Neural cell (in vitro differentiated cells): ENCODE data around the gene CLEC16A. TPM values are rescaled to one million over a fixed set of nuclear protein-coding genes. Genes with fewer than 3 reads are reported as not detected.

Experiments
- H2AFZ ChIP-seq: fragments of 200-600, 300-800 bp; sonication (generic), shearing (Covaris generic); 2 replicates; pipeline ENCODE4 v1.6.0; 2014; ENCODE audit warnings: low read depth, mild to moderate bottlenecking, antibody characterized with exemption, low read length, moderate library complexity
- H3F3A ChIP-seq: fragments of 200-600 bp; shearing (Covaris generic); 2 replicates; pipeline ENCODE4 v1.6.1; 2016; ENCODE audit warnings: mild to moderate bottlenecking, moderate library complexity, mixed read lengths, antibody characterized with exemption, low read length; ENCODE audit not compliant: insufficient read depth, poor library complexity, severe bottlenecking
- H3K27ac ChIP-seq: fragments of 200-600, 300-800 bp; sonication (generic), shearing (Covaris generic); 2 replicates; pipeline ENCODE4 v1.5.1; 2014; ENCODE audit warnings: mild to moderate bottlenecking, low read length, moderate library complexity
- H3K27me3 ChIP-seq: fragments of 300-800, 200-600 bp; sonication (generic), shearing (Covaris generic); 2 replicates; pipeline ENCODE4 v1.6.0; 2014; ENCODE audit warnings: mild to moderate bottlenecking, low read depth, low read length, moderate library complexity; ENCODE audit not compliant: insufficient read depth
- H3K36me3 ChIP-seq: fragments of 300-800, 200-600 bp; sonication (generic), shearing (Covaris generic); 2 replicates; pipeline ENCODE4 v1.5.1; 2014; ENCODE audit warnings: mild to moderate bottlenecking, antibody characterized with exemption, low read length, moderate library complexity; ENCODE audit not compliant: insufficient read depth
- H3K4me2 ChIP-seq: fragments of 300-800, 200-600 bp; sonication (generic), shearing (Covaris generic); 2 replicates; pipeline ENCODE4 v1.6.0; 2014; ENCODE audit warnings: mild to moderate bottlenecking, low read length
- H3K4me3 ChIP-seq: fragments of 300-800, 200-600 bp; sonication (generic), shearing (Covaris generic); 2 replicates; pipeline ENCODE4 v1.5.1; 2014; ENCODE audit warnings: mild to moderate bottlenecking, low read length, moderate library complexity
- H3K79me2 ChIP-seq: fragments of 200-600 bp; shearing (Covaris generic); replicated peaks from 2 replicates; pipeline ENCODE4 v1.6.0; 2014; ENCODE audit warnings: mild to moderate bottlenecking, low read length, moderate library complexity; ENCODE audit not compliant: insufficient read depth
- H3K9ac ChIP-seq: fragments of 300-800, 200-600 bp; sonication (generic), shearing (Covaris generic); 2 replicates; pipeline ENCODE4 v1.6.1; 2016; ENCODE audit warnings: mild to moderate bottlenecking, low read length, mixed read lengths
- H3K9me2 ChIP-seq: fragments of 200-600 bp; shearing (Covaris generic); 2 replicates; pipeline ENCODE4 v1.6.1; 2016; ENCODE audit warnings: mild to moderate bottlenecking, low read length, mixed read lengths; ENCODE audit not compliant: insufficient read depth
- H3K9me3 ChIP-seq: fragments of 200-600, 300-800 bp; sonication (generic), shearing (Covaris generic); 2 replicates; pipeline ENCODE4 v1.6.1; 2016; ENCODE audit warnings: mild to moderate bottlenecking, mixed run types, low read length, moderate library complexity, mixed read lengths
- H4K20me1 ChIP-seq: fragments of 200-600 bp; shearing (Covaris generic); 2 replicates; pipeline ENCODE4 v1.6.1; 2016; ENCODE audit warnings: mild to moderate bottlenecking, mixed run types; ENCODE audit not compliant: insufficient read depth
- CTCF ChIP-seq: fragments of 450-650 bp; IDR thresholded peaks from 2 replicates; pipeline ENCODE4 v1.5.1; 2014; ENCODE audit warnings: antibody characterized with exemption, mild to moderate bottlenecking, moderate library complexity; ENCODE audit not compliant: poor library complexity, severe bottlenecking
- EP300 ChIP-seq: fragments of 450-650 bp; conservative IDR thresholded peaks from 2 replicates; pipeline ENCODE4 v1.6.1; 2014; ENCODE audit warnings: antibody characterized with exemption, mild to moderate bottlenecking, moderate library complexity; ENCODE audit not compliant: poor library complexity, severe bottlenecking
- EZH2 ChIP-seq: fragments of 200-600, 300-800 bp; shearing (Covaris generic), sonication (generic); IDR thresholded peaks from 2 replicates; pipeline ENCODE4 v1.6.1; 2014; ENCODE audit warnings: antibody characterized with exemption, low read length, borderline replicate concordance, mild to moderate bottlenecking; ENCODE audit not compliant: insufficient read depth, poor library complexity, severe bottlenecking
- MXI1 ChIP-seq: fragments of 450-650 bp; conservative IDR thresholded peaks from 2 replicates; pipeline ENCODE4 v1.6.1; 2014; ENCODE audit warnings: antibody characterized with exemption, mild to moderate bottlenecking; ENCODE audit not compliant: poor library complexity, severe bottlenecking
- POLR2AphosphoS5 ChIP-seq: IDR thresholded peaks from 2 replicates; pipeline ENCODE4 v1.6.1; 2012
- RAD21 ChIP-seq: fragments of 450-650 bp; conservative IDR thresholded peaks from 2 replicates; pipeline ENCODE4 v1.6.1; 2014; ENCODE audit warnings: antibody characterized with exemption, mild to moderate bottlenecking, moderate library complexity
- REST ChIP-seq: IDR thresholded peaks from 2 replicates; pipeline ENCODE4 v1.6.1; 2012; ENCODE audit warnings: borderline replicate concordance
- SMC3 ChIP-seq: fragments of 450-650 bp; conservative IDR thresholded peaks from 2 replicates; pipeline ENCODE4 v1.6.1; 2014; ENCODE audit warnings: antibody characterized with exemption, mild to moderate bottlenecking, moderate library complexity; ENCODE audit not compliant: poor library complexity
- TAF1 ChIP-seq: IDR thresholded peaks from 2 replicates; pipeline ENCODE4 v1.6.1; 2012; ENCODE audit warnings: low read depth
- polyA plus RNA-seq: library from polyadenylated mRNA; depleted of rRNA; stranded (reverse); fragments of >200 nt; gene quantifications from 2 replicates; pipeline ENCODE4 v1.2.3, GENCODE V29; 2014

Gene CLEC16A
- polyA plus RNA-seq, 1 donor from 2014 or later: 11.1 TPM

- Histone ChIP-seq H3K4me3 (no peak overlapping the region), H3K36me3 (peaks cover 4% of the 10 kb centered on the region), H3K27ac (no peak overlapping the region), H3K27me3 (no peaks in the 10 kb centered on the region), H3K4me2 (no peak overlapping the region), H3K79me2 (no peaks in the 10 kb centered on the region), H3K9me3 (no peaks in the 10 kb centered on the region), H3F3A (no peaks in the 10 kb centered on the region), H3K9ac (no peak overlapping the region), H2AFZ (no peak overlapping the region), H4K20me1 (no peaks in the 10 kb centered on the region), H3K9me2 (no peaks in the 10 kb centered on the region)
- no peak for TF ChIP-seq CTCF
- TF ChIP-seq TAF1: no peak
- TF ChIP-seq REST: no peak
- no peak for TF ChIP-seq EZH2
- TF ChIP-seq EP300: no peak
Observed at GRCh38 chr16:10976634-10977033, 32.3 kb downstream of the CLEC16A start.

GRCh38 chr16:10978124-10978523 is 33.8 kb downstream of the CLEC16A start:
- Histone ChIP-seq H3K4me2 (no peak overlapping the region), H3K27me3 (no peaks in the 10 kb centered on the region), H3K4me3 (no peak overlapping the region), H2AFZ (no peak overlapping the region), H3K9me3 (no peaks in the 10 kb centered on the region), H3F3A (no peaks in the 10 kb centered on the region), H4K20me1 (no peaks in the 10 kb centered on the region), H3K79me2 (no peaks in the 10 kb centered on the region), H3K9ac (no peak overlapping the region), H3K27ac (no peak overlapping the region), H3K36me3 (peaks cover 12% of the 10 kb centered on the region), H3K9me2 (no peaks in the 10 kb centered on the region)
- no peak for TF ChIP-seq POLR2AphosphoS5
- no peak for TF ChIP-seq EP300

GRCh38 chr16:10978871-10979446 is 34.6 kb downstream of the CLEC16A start:
- Histone ChIP-seq H3K79me2 (no peaks in the 10 kb centered on the region), H3K27ac (no peak overlapping the region), H3K27me3 (no peaks in the 10 kb centered on the region), H3K9me2 (no peaks in the 10 kb centered on the region), H3K4me3 (no peak overlapping the region), H3K9ac (no peak overlapping the region), H2AFZ (no peak overlapping the region), H3K36me3 (peaks cover 12% of the 10 kb centered on the region), H3K9me3 (no peaks in the 10 kb centered on the region), H3F3A (no peaks in the 10 kb centered on the region), H3K4me2 (no peak overlapping the region), H4K20me1 (no peaks in the 10 kb centered on the region)
- TF ChIP-seq POLR2AphosphoS5 (no peak), RAD21 (no peak), EP300 (no peak), EZH2 (no peak), CTCF (no peak), REST (no peak), SMC3 (no peak), TAF1 (no peak), MXI1 (no peak)
